ENCODE results near the gene LRRC45. TPM values are rescaled to one million over a fixed set of nuclear protein-coding genes. Genes with fewer than 3 reads are reported as not detected.

Gene LRRC45
- total and polyA plus RNA-seq, 2 experiments from 2014 or later = 16.1 to 40.7 TPM

DNA sequence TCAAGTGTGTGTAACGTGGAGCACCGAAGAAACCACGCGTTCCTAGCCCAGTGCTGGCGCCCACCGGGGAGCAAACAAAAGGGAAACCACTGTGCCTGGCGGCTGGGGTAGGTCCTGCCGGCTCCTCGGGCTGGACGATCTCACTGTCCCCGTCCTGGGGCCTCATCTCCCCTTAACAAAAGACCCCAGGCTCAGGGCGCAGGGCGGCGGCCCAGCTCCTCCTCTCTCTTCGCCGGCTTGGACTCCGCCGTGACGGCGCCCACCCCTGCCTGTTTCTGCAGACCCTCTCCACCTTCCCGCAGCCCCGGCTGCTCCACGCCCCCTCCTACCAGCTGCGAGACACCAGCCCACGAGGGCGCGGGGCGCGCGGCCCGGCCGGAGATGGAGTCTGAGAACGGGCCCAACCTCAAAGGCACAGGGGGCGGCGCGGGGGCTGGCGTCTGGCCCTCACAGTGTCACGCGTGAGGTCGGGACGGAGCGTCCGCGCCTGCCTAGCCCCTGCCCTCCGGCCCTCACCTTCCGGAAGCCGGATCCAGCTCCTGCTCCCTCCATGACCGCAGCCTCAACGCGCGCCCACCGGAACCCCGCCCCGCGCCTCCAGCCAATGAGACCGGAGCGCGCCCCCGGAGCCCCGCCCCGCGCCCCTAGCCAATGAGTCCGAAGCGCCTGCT lies 660 bp upstream of the LRRC45 start, which contains the start of gene CENPX:
Gene CENPX (minus strand): TSS at position 569 of the 671 bp plus-strand sequence. CDS start 17 bp downstream, at position 552.
- Mint-ChIP-seq H3K27ac (peak within 1 kb of the TSS; percentile 84), H3K27me3 (ENCODE audit: insufficient read depth, low read depth, poor library complexity) (peaks cover 23% of the 10 kb centered on the region), H3K9me3 (no peaks in the 10 kb centered on the region; the same call in 2 of the 3 replicates), H3K4me3 (peak within 1 kb of the TSS; percentile 85), H3K36me3 (ENCODE audit: low read depth) (peaks cover 6% of the 10 kb centered on the region), H3K4me1 (peaks cover 11% of the 10 kb centered on the region)
- Histone ChIP-seq H3K36me3 (ENCODE audit: insufficient read depth) (no peaks in the 10 kb centered on the region), H4K20me1 (replicated peaks; ENCODE audit: insufficient read depth) (peaks cover 3% of the 10 kb centered on the region), H3K4me2 (peak within 1 kb of the TSS; percentile 95), H3K9me2 (ENCODE audit: insufficient read depth) (no peaks in the 10 kb centered on the region), H3K27me3 (ENCODE audit: insufficient read depth) (no peaks in the 10 kb centered on the region), H3K4me1 (ENCODE audit: insufficient read depth) (peaks cover 5% of the 10 kb centered on the region; the same call in 1 of the 2 replicates), H3K27ac (ENCODE audit: low read depth) (no peak within 1 kb of the TSS), H3K79me2 (replicated peaks; ENCODE audit: insufficient read depth) (peaks cover 15% of the 10 kb centered on the region), H2AFZ (peak within 1 kb of the TSS; percentile 86), H3F3A (replicated peaks; ENCODE audit: low read depth) (peaks cover 13% of the 10 kb centered on the region; the same call in 1 of the 2 replicates), H3K4me3 (peak within 1 kb of the TSS; percentile 98)
- DNase-seq (ENCODE audit: low spot score) (no peak), ATAC-seq (peak; percentile 65)
- TF ChIP-seq, protein P1, sequence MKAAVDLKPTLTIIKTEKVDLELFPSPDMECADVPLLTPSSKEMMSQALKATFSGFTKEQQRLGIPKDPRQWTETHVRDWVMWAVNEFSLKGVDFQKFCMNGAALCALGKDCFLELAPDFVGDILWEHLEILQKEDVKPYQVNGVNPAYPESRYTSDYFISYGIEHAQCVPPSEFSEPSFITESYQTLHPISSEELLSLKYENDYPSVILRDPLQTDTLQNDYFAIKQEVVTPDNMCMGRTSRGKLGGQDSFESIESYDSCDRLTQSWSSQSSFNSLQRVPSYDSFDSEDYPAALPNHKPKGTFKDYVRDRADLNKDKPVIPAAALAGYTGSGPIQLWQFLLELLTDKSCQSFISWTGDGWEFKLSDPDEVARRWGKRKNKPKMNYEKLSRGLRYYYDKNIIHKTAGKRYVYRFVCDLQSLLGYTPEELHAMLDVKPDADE (IDR thresholded peaks at IDR 0.05) = no peak
- TF ChIP-seq, protein P2, sequence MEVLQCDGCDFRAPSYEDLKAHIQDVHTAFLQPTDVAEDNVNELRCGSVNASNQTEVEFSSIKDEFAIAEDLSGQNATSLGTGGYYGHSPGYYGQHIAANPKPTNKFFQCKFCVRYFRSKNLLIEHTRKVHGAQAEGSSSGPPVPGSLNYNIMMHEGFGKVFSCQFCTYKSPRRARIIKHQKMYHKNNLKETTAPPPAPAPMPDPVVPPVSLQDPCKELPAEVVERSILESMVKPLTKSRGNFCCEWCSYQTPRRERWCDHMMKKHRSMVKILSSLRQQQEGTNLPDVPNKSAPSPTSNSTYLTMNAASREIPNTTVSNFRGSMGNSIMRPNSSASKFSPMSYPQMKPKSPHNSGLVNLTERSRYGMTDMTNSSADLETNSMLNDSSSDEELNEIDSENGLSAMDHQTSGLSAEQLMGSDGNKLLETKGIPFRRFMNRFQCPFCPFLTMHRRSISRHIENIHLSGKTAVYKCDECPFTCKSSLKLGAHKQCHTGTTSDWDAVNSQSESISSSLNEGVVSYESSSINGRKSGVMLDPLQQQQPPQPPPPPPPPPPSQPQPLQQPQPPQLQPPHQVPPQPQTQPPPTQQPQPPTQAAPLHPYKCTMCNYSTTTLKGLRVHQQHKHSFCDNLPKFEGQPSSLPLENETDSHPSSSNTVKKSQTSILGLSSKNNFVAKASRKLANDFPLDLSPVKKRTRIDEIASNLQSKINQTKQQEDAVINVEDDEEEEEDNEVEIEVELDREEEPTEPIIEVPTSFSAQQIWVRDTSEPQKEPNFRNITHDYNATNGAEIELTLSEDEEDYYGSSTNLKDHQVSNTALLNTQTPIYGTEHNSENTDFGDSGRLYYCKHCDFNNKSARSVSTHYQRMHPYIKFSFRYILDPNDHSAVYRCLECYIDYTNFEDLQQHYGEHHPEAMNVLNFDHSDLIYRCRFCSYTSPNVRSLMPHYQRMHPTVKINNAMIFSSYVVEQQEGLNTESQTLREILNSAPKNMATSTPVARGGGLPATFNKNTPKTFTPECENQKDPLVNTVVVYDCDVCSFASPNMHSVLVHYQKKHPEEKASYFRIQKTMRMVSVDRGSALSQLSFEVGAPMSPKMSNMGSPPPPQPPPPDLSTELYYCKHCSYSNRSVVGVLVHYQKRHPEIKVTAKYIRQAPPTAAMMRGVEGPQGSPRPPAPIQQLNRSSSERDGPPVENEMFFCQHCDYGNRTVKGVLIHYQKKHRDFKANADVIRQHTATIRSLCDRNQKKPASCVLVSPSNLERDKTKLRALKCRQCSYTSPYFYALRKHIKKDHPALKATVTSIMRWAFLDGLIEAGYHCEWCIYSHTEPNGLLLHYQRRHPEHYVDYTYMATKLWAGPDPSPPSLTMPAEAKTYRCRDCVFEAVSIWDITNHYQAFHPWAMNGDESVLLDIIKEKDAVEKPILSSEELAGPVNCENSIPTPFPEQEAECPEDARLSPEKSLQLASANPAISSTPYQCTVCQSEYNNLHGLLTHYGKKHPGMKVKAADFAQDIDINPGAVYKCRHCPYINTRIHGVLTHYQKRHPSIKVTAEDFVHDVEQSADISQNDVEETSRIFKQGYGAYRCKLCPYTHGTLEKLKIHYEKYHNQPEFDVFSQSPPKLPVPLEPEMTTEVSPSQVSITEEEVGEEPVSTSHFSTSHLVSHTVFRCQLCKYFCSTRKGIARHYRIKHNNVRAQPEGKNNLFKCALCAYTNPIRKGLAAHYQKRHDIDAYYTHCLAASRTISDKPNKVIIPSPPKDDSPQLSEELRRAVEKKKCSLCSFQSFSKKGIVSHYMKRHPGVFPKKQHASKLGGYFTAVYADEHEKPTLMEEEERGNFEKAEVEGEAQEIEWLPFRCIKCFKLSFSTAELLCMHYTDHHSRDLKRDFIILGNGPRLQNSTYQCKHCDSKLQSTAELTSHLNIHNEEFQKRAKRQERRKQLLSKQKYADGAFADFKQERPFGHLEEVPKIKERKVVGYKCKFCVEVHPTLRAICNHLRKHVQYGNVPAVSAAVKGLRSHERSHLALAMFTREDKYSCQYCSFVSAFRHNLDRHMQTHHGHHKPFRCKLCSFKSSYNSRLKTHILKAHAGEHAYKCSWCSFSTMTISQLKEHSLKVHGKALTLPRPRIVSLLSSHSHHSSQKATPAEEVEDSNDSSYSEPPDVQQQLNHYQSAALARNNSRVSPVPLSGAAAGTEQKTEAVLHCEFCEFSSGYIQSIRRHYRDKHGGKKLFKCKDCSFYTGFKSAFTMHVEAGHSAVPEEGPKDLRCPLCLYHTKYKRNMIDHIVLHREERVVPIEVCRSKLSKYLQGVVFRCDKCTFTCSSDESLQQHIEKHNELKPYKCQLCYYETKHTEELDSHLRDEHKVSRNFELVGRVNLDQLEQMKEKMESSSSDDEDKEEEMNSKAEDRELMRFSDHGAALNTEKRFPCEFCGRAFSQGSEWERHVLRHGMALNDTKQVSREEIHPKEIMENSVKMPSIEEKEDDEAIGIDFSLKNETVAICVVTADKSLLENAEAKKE (CRISPR knock-in tag; IDR thresholded peaks at IDR 0.05) = no peak
- no peak for TF ChIP-seq JUNB (IDR thresholded peaks at IDR 0.05; ENCODE audit: unreplicated experiment)
- TF ChIP-seq POLR2AphosphoS5 (IDR thresholded peaks at IDR 0.05; ENCODE audit: low read depth) = peak; percentile 65
- TF ChIP-seq, protein P3, sequence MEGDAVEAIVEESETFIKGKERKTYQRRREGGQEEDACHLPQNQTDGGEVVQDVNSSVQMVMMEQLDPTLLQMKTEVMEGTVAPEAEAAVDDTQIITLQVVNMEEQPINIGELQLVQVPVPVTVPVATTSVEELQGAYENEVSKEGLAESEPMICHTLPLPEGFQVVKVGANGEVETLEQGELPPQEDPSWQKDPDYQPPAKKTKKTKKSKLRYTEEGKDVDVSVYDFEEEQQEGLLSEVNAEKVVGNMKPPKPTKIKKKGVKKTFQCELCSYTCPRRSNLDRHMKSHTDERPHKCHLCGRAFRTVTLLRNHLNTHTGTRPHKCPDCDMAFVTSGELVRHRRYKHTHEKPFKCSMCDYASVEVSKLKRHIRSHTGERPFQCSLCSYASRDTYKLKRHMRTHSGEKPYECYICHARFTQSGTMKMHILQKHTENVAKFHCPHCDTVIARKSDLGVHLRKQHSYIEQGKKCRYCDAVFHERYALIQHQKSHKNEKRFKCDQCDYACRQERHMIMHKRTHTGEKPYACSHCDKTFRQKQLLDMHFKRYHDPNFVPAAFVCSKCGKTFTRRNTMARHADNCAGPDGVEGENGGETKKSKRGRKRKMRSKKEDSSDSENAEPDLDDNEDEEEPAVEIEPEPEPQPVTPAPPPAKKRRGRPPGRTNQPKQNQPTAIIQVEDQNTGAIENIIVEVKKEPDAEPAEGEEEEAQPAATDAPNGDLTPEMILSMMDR (conservative IDR thresholded peaks at IDR 0.05; ENCODE audit: low read depth in 2 of 2) = no peak
- TF ChIP-seq ZNF114 (CRISPR knock-in tag; IDR thresholded peaks at IDR 0.05) = no peak
